ENCODE measurements around the gene SNAI1. TPM values are rescaled to one million over a fixed set of nuclear protein-coding genes. Genes with fewer than 3 reads are reported as not detected.
"Not testable (repeated sequence)": the region's sequence is repeated elsewhere in the genome, so short reads cannot be mapped to it uniquely, and the experiment has no call there.

SNAI1 gene
- total and polyA plus RNA-seq, 2 experiments from 2014 or later = 7.6 to 13.4 TPM

GRCh38 chr20:50007369-50007768, 24.6 kb downstream of the SNAI1 start:
- H2AFZ ChIP-seq = no peak overlapping the region
- no peaks in the 10 kb centered on the region for H4K20me1 ChIP-seq (ENCODE audit: insufficient read depth)
- H3K9me2 ChIP-seq (ENCODE audit: insufficient read depth) = no peaks in the 10 kb centered on the region
- no peaks in the 10 kb centered on the region for H3K27me3 ChIP-seq (replicated peaks; ENCODE audit: insufficient read depth)
- no peaks in the 10 kb centered on the region for H3K9me3 ChIP-seq (ENCODE audit: low read depth)
- H3K79me2 ChIP-seq (ENCODE audit: insufficient read depth) = no peaks in the 10 kb centered on the region
- no peaks in the 10 kb centered on the region for H3F3A ChIP-seq (ENCODE audit: insufficient read depth)
- H3K4me2 ChIP-seq (ENCODE audit: unreplicated experiment) = no peak overlapping the region
- no peaks in the 10 kb centered on the region for H3K36me3 ChIP-seq (ENCODE audit: low read depth)
- DNase-seq = no peak
- in situ Hi-C loops (cut with MboI) = no loop called here
- H3K9ac ChIP-seq = no peak overlapping the region
- no peak overlapping the region for H3K4me3 ChIP-seq
- peaks cover 10% of the 10 kb centered on the region for H3K4me1 ChIP-seq (ENCODE audit: insufficient read depth)
- H3K27ac ChIP-seq = no peak overlapping the region
- 89 to 91% methylated on average over 2 of the region's 2 CpGs for WGBS, 2 experiments (ENCODE audit: low coverage in 1 of 2, low lambda C conversion rate in 2 of 2, missing lambda C conversion rate in 2 of 2)
- TF ChIP-seq EZH2phosphoT487 (IDR thresholded peaks at IDR 0.05; ENCODE audit: insufficient read depth, low read depth) (no peak), EZH2 (IDR thresholded peaks at IDR 0.05; ENCODE audit: insufficient read depth, poor library complexity, severe bottlenecking) (no peak)

DNA sequence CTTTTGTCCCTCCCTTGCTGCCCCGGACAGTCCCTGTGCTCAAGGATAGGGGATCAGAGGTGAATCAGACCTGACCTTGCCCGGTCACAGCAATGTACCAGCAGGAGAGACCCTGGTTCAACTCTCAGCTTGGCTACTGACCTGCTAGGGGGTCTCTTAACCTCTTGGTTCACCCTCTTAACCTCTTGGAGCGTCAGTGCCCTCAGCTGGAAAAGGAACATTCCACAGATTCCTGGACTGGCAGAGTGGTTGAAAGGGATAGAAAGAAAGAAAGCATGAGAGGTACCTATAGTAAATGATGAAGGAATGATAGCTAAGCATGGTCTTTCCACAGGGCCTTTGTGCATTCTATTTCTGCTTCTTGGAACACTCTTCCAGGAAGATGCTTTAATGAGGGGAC, 25.2 kb downstream of the SNAI1 start:
- H3K27me3 ChIP-seq (replicated peaks; ENCODE audit: insufficient read depth) = no peaks in the 10 kb centered on the region
- no peaks in the 10 kb centered on the region for H3F3A ChIP-seq (ENCODE audit: insufficient read depth)
- in situ Hi-C loops (cut with MboI) = no loop called here
- H2AFZ ChIP-seq = no peak overlapping the region
- H3K9ac ChIP-seq = no peak overlapping the region
- H3K9me2 ChIP-seq (ENCODE audit: insufficient read depth) = no peaks in the 10 kb centered on the region
- DNase-seq = no peak
- peaks cover 5% of the 10 kb centered on the region for H3K4me1 ChIP-seq (ENCODE audit: insufficient read depth)
- no peak overlapping the region for H3K4me3 ChIP-seq
- no peaks in the 10 kb centered on the region for H4K20me1 ChIP-seq (ENCODE audit: insufficient read depth)
- 98 to 99% methylated on average over 3 of the region's 3 CpGs for WGBS, 2 experiments (ENCODE audit: low coverage in 1 of 2, low lambda C conversion rate in 2 of 2, missing lambda C conversion rate in 2 of 2)
- H3K27ac ChIP-seq = no peak overlapping the region
- H3K9me3 ChIP-seq (ENCODE audit: low read depth) = no peaks in the 10 kb centered on the region
- no peaks in the 10 kb centered on the region for H3K36me3 ChIP-seq (ENCODE audit: low read depth)
- no peak overlapping the region for H3K4me2 ChIP-seq (ENCODE audit: unreplicated experiment)
- H3K79me2 ChIP-seq (ENCODE audit: insufficient read depth) = no peaks in the 10 kb centered on the region
- no peak for TF ChIP-seq EZH2phosphoT487 (IDR thresholded peaks at IDR 0.05; ENCODE audit: insufficient read depth, low read depth)
- no peak for TF ChIP-seq EZH2 (IDR thresholded peaks at IDR 0.05; ENCODE audit: insufficient read depth, poor library complexity, severe bottlenecking)

GRCh38 chr20:50009521-50010454, 27.0 kb downstream of the SNAI1 start:
- H3K9me3 ChIP-seq (ENCODE audit: low read depth) = no peaks in the 10 kb centered on the region
- H3K9me2 ChIP-seq (ENCODE audit: insufficient read depth) = no peaks in the 10 kb centered on the region
- no peaks in the 10 kb centered on the region for H3K79me2 ChIP-seq (ENCODE audit: insufficient read depth)
- H4K20me1 ChIP-seq (ENCODE audit: insufficient read depth) = no peaks in the 10 kb centered on the region
- H3K4me2 ChIP-seq (ENCODE audit: unreplicated experiment) = no peak overlapping the region
- DNase-seq = peak; percentile 30
- H3F3A ChIP-seq (ENCODE audit: insufficient read depth) = no peaks in the 10 kb centered on the region
- WGBS, 2 experiments (ENCODE audit: low coverage in 1 of 2, low lambda C conversion rate in 2 of 2, missing lambda C conversion rate in 2 of 2) = 54 to 56% methylated on average over 34 to 69 of the region's 71 CpGs
- H3K27me3 ChIP-seq (replicated peaks; ENCODE audit: insufficient read depth) = no peaks in the 10 kb centered on the region
- no peaks in the 10 kb centered on the region for H3K36me3 ChIP-seq (ENCODE audit: low read depth)
- TF ChIP-seq EZH2phosphoT487 (IDR thresholded peaks at IDR 0.05; ENCODE audit: insufficient read depth, low read depth) (no peak), EZH2 (IDR thresholded peaks at IDR 0.05; ENCODE audit: insufficient read depth, poor library complexity, severe bottlenecking) (no peak)
- no peak overlapping the region for H2AFZ ChIP-seq
- in situ Hi-C loops (cut with MboI) = no loop called here
- no peak overlapping the region for H3K27ac ChIP-seq
- no peak overlapping the region for H3K4me3 ChIP-seq
- no peaks in the 10 kb centered on the region for H3K4me1 ChIP-seq (ENCODE audit: insufficient read depth)
- no peak overlapping the region for H3K9ac ChIP-seq

- H3K4me1 ChIP-seq (ENCODE audit: insufficient read depth); H3K79me2 ChIP-seq (ENCODE audit: insufficient read depth); H3K4me3 ChIP-seq; H3K27me3 ChIP-seq (replicated peaks; ENCODE audit: insufficient read depth); H3K9me3 ChIP-seq (ENCODE audit: low read depth); H2AFZ ChIP-seq; H3K9me2 ChIP-seq (ENCODE audit: insufficient read depth); H3K36me3 ChIP-seq (ENCODE audit: low read depth); H3K27ac ChIP-seq; DNase-seq; H3K9ac ChIP-seq; H4K20me1 ChIP-seq (ENCODE audit: insufficient read depth); in situ Hi-C loops (cut with MboI); H3K4me2 ChIP-seq (ENCODE audit: unreplicated experiment); H3F3A ChIP-seq (ENCODE audit: insufficient read depth): not testable (repeated sequence)
- 98 to 100% methylated on average over 2 to 3 of the region's 3 CpGs for WGBS, 2 experiments (ENCODE audit: low coverage in 1 of 2, low lambda C conversion rate in 2 of 2, missing lambda C conversion rate in 2 of 2)
Observed at GRCh38 chr20:50011597-50011996, 28.8 kb downstream of the SNAI1 start.

All from GM23248 (cell line).